ENCODE results near the gene ERCC6L2.

Gene ERCC6L2

GRCh38 chr9:95979446-95979845 lies 104.0 kb downstream of the ERCC6L2 start:
- DNase-seq (ENCODE audit: low read depth): no peak

GRCh38 chr9:95980262-95981125 lies 105.0 kb downstream of the ERCC6L2 start:
- DNase-seq (ENCODE audit: low read depth): no peak

- DNase-seq (ENCODE audit: low read depth): no peak
Measured at GRCh38 chr9:95981761-95982390, 106.4 kb downstream of the ERCC6L2 start.

GRCh38 chr9:95985440-95986055 lies 110.1 kb downstream of the ERCC6L2 start:
- DNase-seq (ENCODE audit: low read depth): no peak

- DNase-seq (ENCODE audit: low read depth): no peak
Measured at GRCh38 chr9:95989297-95989696, 113.8 kb downstream of the ERCC6L2 start.

GRCh38 chr9:95991326-95991725 lies 115.8 kb downstream of the ERCC6L2 start:
- DNase-seq (ENCODE audit: low read depth): no peak

- DNase-seq (ENCODE audit: low read depth): no peak
Measured at GRCh38 chr9:95992536-95992935, 117.0 kb downstream of the ERCC6L2 start.

GRCh38 chr9:95993337-95993736 lies 117.8 kb downstream of the ERCC6L2 start:
- DNase-seq (ENCODE audit: low read depth): no peak

GRCh38 chr9:95999390-95999789 lies 123.9 kb downstream of the ERCC6L2 start:
- no peak for DNase-seq (ENCODE audit: low read depth)

- DNase-seq (ENCODE audit: low read depth): no peak
Measured at GRCh38 chr9:96004379-96004778, 128.9 kb downstream of the ERCC6L2 start.

GRCh38 chr9:96006296-96006879 lies 130.9 kb downstream of the ERCC6L2 start:
- no peak for DNase-seq (ENCODE audit: low read depth)

GRCh38 chr9:96006961-96007360 lies 131.5 kb downstream of the ERCC6L2 start:
- DNase-seq (ENCODE audit: low read depth): no peak

- no peak for DNase-seq (ENCODE audit: low read depth)
Measured at GRCh38 chr9:96008502-96009222, 133.2 kb downstream of the ERCC6L2 start.

GRCh38 chr9:96009223-96009602 lies 133.7 kb downstream of the ERCC6L2 start:
- DNase-seq (ENCODE audit: low read depth): no peak

- DNase-seq (ENCODE audit: low read depth): no peak
Measured at GRCh38 chr9:96009690-96010472, 134.4 kb downstream of the ERCC6L2 start.

GRCh38 chr9:96014078-96014477 lies 138.6 kb downstream of the ERCC6L2 start:
- DNase-seq (ENCODE audit: low read depth): no peak

GRCh38 chr9:96015876-96016686 lies 140.6 kb downstream of the ERCC6L2 start:
- DNase-seq (ENCODE audit: low read depth): no peak
